ENCODE measurements around the gene COG7. TPM values are rescaled to one million over a fixed set of nuclear protein-coding genes. Genes with fewer than 3 reads are reported as not detected.

The COG7 gene
- total and polyA plus RNA-seq, 2 donors (not counting 1 experiment from before 2014, with no cell fraction given): 17.5 to 20.9 TPM

DNA sequence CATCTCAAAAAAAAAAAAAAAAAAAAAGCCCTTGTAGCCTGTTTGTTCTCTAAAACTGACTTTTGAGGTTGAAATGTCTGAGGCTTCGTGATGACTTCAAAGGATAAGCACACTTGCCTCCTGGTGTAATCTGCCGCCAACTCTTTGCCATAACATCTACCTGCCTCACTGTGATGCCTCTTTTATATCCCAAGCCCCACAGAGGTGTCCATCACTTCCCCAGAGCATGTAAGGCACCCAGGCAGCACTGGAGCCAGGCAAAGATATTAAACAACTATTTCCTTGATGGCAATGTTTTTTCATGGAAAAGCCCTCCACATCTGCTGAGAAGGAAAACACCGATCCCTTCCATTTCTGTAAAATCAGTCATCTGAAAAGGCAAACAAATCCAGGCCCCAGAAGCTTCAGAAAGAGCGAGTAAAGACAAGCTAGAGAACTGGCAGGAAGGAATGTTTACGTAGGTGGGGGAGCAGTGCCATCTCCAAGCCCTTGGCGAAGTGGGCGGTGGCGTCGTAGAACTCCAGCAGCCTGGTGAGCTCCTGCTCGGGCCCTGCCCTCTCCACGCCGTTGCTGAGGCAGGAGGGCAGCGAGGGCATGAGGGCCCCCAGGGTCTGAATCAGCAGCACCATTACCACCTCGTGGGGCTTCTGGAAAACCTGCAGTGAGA is 28.6 kb downstream of the COG7 start:
- peak overlapping the region; percentile 5 for H3K27ac ChIP-seq (ENCODE audit: insufficient read depth, low read length)
- no peak overlapping the region for H3K9ac ChIP-seq (ENCODE audit: insufficient read depth, low read length)
- TF ChIP-seq, protein P1, sequence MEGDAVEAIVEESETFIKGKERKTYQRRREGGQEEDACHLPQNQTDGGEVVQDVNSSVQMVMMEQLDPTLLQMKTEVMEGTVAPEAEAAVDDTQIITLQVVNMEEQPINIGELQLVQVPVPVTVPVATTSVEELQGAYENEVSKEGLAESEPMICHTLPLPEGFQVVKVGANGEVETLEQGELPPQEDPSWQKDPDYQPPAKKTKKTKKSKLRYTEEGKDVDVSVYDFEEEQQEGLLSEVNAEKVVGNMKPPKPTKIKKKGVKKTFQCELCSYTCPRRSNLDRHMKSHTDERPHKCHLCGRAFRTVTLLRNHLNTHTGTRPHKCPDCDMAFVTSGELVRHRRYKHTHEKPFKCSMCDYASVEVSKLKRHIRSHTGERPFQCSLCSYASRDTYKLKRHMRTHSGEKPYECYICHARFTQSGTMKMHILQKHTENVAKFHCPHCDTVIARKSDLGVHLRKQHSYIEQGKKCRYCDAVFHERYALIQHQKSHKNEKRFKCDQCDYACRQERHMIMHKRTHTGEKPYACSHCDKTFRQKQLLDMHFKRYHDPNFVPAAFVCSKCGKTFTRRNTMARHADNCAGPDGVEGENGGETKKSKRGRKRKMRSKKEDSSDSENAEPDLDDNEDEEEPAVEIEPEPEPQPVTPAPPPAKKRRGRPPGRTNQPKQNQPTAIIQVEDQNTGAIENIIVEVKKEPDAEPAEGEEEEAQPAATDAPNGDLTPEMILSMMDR (conservative IDR thresholded peaks at IDR 0.05 in 1 of 2, IDR thresholded peaks at IDR 0.05 in 1 of 2; ENCODE audit: low read depth in 1 of 2, low read length in 2 of 2): no peak
- TF ChIP-seq EZH2 (IDR thresholded peaks at IDR 0.05; ENCODE audit: low read length, missing control alignments): no peak
- H3K4me1 ChIP-seq (ENCODE audit: control insufficient read depth, extremely low read depth, insufficient read depth, low read length): peaks cover 10% of the 10 kb centered on the region
- peak overlapping the region; percentile 37 for H3K4me2 ChIP-seq (ENCODE audit: extremely low read depth, insufficient read depth, low read length)
- no peaks in the 10 kb centered on the region for H3K36me3 ChIP-seq (ENCODE audit: control insufficient read depth, insufficient read depth, low read length)
- no peak overlapping the region for H3K4me3 ChIP-seq (replicated peaks in 1 of 4; ENCODE audit: control extremely low read depth in 1 of 4, insufficient read depth in 1 of 4, low read depth in 3 of 4, low read length in 4 of 4)
- H4K20me1 ChIP-seq (ENCODE audit: control insufficient read depth, extremely low read depth, insufficient read depth, low read length): no peaks in the 10 kb centered on the region
- DNase-seq (ENCODE audit: low read depth in 2 of 2): peak; percentile 23 to 37
- no peak overlapping the region for H2AFZ ChIP-seq (ENCODE audit: low read length)
- no peaks in the 10 kb centered on the region for H3K79me2 ChIP-seq (ENCODE audit: control insufficient read depth, insufficient read depth, low read length)
- no peaks in the 10 kb centered on the region for H3K9me3 ChIP-seq (ENCODE audit: control insufficient read depth, insufficient read depth, low read depth, low read length)
- no peaks in the 10 kb centered on the region for H3K27me3 ChIP-seq (ENCODE audit: control insufficient read depth, insufficient read depth, low read length)

DNA sequence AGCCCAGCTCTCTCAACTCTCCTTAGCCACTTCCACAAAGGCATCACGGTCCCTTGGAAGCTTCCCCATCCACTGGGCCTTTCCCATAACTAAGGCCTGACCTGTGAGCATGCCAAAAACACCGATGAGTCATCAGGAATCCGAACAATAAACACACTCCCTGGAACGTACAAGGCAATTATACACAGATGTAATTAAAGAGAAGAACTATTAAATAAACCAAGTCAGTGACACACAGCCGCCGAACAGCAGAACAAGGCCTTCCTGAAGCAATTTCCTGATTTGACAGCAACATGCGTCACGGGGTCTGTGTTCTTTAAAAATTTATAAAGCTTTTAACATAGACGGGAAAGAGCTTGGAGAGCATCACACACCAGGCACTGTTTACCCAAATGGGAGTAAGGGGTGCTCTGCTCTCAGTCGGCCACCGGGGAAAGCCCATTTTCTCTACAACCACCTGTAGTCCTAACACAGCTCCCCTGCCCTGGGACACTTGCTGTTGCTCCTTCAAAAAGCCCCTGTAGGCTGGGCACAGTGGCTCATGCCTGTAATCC is 29.4 kb downstream of the COG7 start:
- peak; percentile 96 to 99 for DNase-seq (ENCODE audit: low read depth in 2 of 2)
- Histone ChIP-seq H3K27me3 (ENCODE audit: control insufficient read depth, insufficient read depth, low read length) (no peaks in the 10 kb centered on the region), H3K9me3 (ENCODE audit: control insufficient read depth, insufficient read depth, low read depth, low read length) (no peaks in the 10 kb centered on the region), H3K36me3 (ENCODE audit: control insufficient read depth, insufficient read depth, low read length) (no peaks in the 10 kb centered on the region), H3K4me1 (ENCODE audit: control insufficient read depth, extremely low read depth, insufficient read depth, low read length) (peaks cover 10% of the 10 kb centered on the region), H3K4me2 (ENCODE audit: extremely low read depth, insufficient read depth, low read length) (peak overlapping the region; percentile 58), H3K27ac (ENCODE audit: insufficient read depth, low read length) (peak overlapping the region; percentile 78), H3K4me3 (replicated peaks in 1 of 4; ENCODE audit: control extremely low read depth in 1 of 4, insufficient read depth in 1 of 4, low read depth in 3 of 4, low read length in 4 of 4) (no peak overlapping the region), H2AFZ (ENCODE audit: low read length) (peak overlapping the region; percentile 72), H3K9ac (ENCODE audit: insufficient read depth, low read length) (no peak overlapping the region), H3K79me2 (ENCODE audit: control insufficient read depth, insufficient read depth, low read length) (no peaks in the 10 kb centered on the region), H4K20me1 (ENCODE audit: control insufficient read depth, extremely low read depth, insufficient read depth, low read length) (no peaks in the 10 kb centered on the region)
- TF ChIP-seq, protein P1 (conservative IDR thresholded peaks at IDR 0.05 in 1 of 2, IDR thresholded peaks at IDR 0.05 in 1 of 2; ENCODE audit: low read depth in 1 of 2, low read length in 2 of 2): no peak
- no peak for TF ChIP-seq EZH2 (IDR thresholded peaks at IDR 0.05; ENCODE audit: low read length, missing control alignments)

DNA sequence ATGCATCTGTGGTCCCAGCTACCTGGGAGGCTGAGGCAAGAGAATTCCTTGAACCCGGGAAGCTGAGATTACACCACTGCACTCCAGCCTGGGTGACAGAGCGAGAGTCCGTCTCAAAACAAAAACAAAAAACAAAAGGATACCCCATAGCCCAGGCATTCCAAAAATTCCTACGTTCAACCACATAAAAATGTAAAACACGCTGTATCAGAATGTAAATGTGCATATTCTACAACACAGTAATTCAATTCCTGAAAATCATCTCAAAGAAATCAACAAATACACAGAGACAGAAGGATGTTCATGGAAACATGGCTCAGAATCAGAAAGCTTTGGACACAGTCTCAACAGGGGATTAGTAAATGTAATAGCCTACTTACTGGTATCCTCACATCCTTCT is 33.0 kb downstream of the COG7 start:
- Histone ChIP-seq H3K9me3 (ENCODE audit: control insufficient read depth, insufficient read depth, low read depth, low read length) (no peaks in the 10 kb centered on the region), H3K9ac (ENCODE audit: insufficient read depth, low read length) (no peak overlapping the region), H3K36me3 (ENCODE audit: control insufficient read depth, insufficient read depth, low read length) (peaks cover 3% of the 10 kb centered on the region), H3K4me2 (ENCODE audit: extremely low read depth, insufficient read depth, low read length) (no peak overlapping the region), H3K79me2 (ENCODE audit: control insufficient read depth, insufficient read depth, low read length) (no peaks in the 10 kb centered on the region), H3K4me3 (replicated peaks in 1 of 4; ENCODE audit: control extremely low read depth in 1 of 4, insufficient read depth in 1 of 4, low read depth in 3 of 4, low read length in 4 of 4) (no peak overlapping the region), H4K20me1 (ENCODE audit: control insufficient read depth, extremely low read depth, insufficient read depth, low read length) (no peaks in the 10 kb centered on the region), H3K27ac (ENCODE audit: insufficient read depth, low read length) (no peak overlapping the region), H3K4me1 (ENCODE audit: control insufficient read depth, extremely low read depth, insufficient read depth, low read length) (peaks cover 10% of the 10 kb centered on the region), H2AFZ (ENCODE audit: low read length) (no peak overlapping the region), H3K27me3 (ENCODE audit: control insufficient read depth, insufficient read depth, low read length) (no peaks in the 10 kb centered on the region)
- DNase-seq (ENCODE audit: low read depth in 2 of 2): peak in 1 of 2 donors; percentile 50
- TF ChIP-seq, protein P1 (conservative IDR thresholded peaks at IDR 0.05 in 1 of 2, IDR thresholded peaks at IDR 0.05 in 1 of 2; ENCODE audit: low read depth in 1 of 2, low read length in 2 of 2): no peak
- no peak for TF ChIP-seq EZH2 (IDR thresholded peaks at IDR 0.05; ENCODE audit: low read length, missing control alignments)
